ENCODE results near the gene TBCK.

GRCh38 chr4:106062452-106062875, 253.5 kb downstream of the TBCK start:
- TF ChIP-seq, protein P1, sequence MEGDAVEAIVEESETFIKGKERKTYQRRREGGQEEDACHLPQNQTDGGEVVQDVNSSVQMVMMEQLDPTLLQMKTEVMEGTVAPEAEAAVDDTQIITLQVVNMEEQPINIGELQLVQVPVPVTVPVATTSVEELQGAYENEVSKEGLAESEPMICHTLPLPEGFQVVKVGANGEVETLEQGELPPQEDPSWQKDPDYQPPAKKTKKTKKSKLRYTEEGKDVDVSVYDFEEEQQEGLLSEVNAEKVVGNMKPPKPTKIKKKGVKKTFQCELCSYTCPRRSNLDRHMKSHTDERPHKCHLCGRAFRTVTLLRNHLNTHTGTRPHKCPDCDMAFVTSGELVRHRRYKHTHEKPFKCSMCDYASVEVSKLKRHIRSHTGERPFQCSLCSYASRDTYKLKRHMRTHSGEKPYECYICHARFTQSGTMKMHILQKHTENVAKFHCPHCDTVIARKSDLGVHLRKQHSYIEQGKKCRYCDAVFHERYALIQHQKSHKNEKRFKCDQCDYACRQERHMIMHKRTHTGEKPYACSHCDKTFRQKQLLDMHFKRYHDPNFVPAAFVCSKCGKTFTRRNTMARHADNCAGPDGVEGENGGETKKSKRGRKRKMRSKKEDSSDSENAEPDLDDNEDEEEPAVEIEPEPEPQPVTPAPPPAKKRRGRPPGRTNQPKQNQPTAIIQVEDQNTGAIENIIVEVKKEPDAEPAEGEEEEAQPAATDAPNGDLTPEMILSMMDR (IDR thresholded peaks at IDR 0.05; ENCODE audit: extremely low read depth in 1 of 2, insufficient read depth in 1 of 2, low read depth in 1 of 2, low read length in 2 of 2): no peak
- TF ChIP-seq POLR2A (IDR thresholded peaks at IDR 0.05; ENCODE audit: low read depth, low read length) (no peak), POLR2AphosphoS5 (IDR thresholded peaks at IDR 0.05; ENCODE audit: insufficient read depth, low read depth, low read length) (peak; percentile 92), JUN (IDR thresholded peaks at IDR 0.05; ENCODE audit: borderline replicate concordance, insufficient read depth, insufficient read length, low read depth) (peak; percentile 32)
